WTC11 (cell line): Measurements from ENCODE around the gene EIF2B5. TPM values are rescaled to one million over a fixed set of nuclear protein-coding genes. Genes with fewer than 3 reads are reported as not detected.

Source experiments
- ATAC-seq: fragments of 200-7000 bp; cut with Tn5 transposase; 2 replicates; pipeline ENCODE4 v1.10.0; 2021; ENCODE audit warnings: mild to moderate bottlenecking, moderate library complexity
- CTCF ChIA-PET: fragments of 300-600 bp; sonication (Branson Sonifier 250); formaldehyde crosslinking; loops from one replicate; lab custom pipeline; 2021; ENCODE audit warnings: antibody characterized with exemption; lab: Charles Lee
- POLR2A ChIA-PET: fragments of 350-600 bp; sonication (Branson Sonifier 250); formaldehyde crosslinking; loops from one replicate; lab custom pipeline; 2021; ENCODE audit warnings: antibody characterized with exemption; lab: Charles Lee
- DNase-seq: peaks from one replicate; pipeline ENCODE4 v3.0.0; 2021; ENCODE audit warnings: low spot score
- H3K27ac Mint-ChIP-seq: 2 replicates; pipeline ENCODE4 v1.8.0; 2021; ENCODE audit warnings: mixed read lengths
- H3K27me3 Mint-ChIP-seq: 2 replicates; pipeline ENCODE4 v1.8.0; 2021; ENCODE audit warnings: low read depth, mild to moderate bottlenecking, moderate library complexity, mixed read lengths
- H3K36me3 Mint-ChIP-seq: 2 replicates; pipeline ENCODE4 v1.8.0; 2021; ENCODE audit warnings: mixed read lengths
- H3K4me1 Mint-ChIP-seq: 2 replicates; pipeline ENCODE4 v1.8.0; 2022; ENCODE audit warnings: mixed read lengths
- H3K4me3 Mint-ChIP-seq: 2 replicates; pipeline ENCODE4 v1.8.0; 2021; ENCODE audit warnings: mild to moderate bottlenecking, moderate library complexity, mixed read lengths
- H3K9me3 Mint-ChIP-seq: 2 replicates; pipeline ENCODE4 v1.8.0; 2021; ENCODE audit warnings: mixed read lengths
- AR ChIP-seq: fragments of 250-450 bp; sonication (Bioruptor Pico); IDR thresholded peaks from 2 replicates; pipeline ENCODE4 v1.9.0; 2021; ENCODE audit warnings: mild to moderate bottlenecking
- E2F4 ChIP-seq: sonication (generic); formaldehyde crosslinking; IDR thresholded peaks from 2 replicates; pipeline ENCODE4 v1.8.1; 2022; ENCODE audit warnings: low read depth, mild to moderate bottlenecking, moderate library complexity, missing genetic modification reagents, borderline replicate concordance
- ETV6 ChIP-seq: sonication (generic); formaldehyde crosslinking; IDR thresholded peaks from 2 replicates; pipeline ENCODE4 v1.8.1; 2022; ENCODE audit warnings: mild to moderate bottlenecking, missing genetic modification reagents
- FOXP1 ChIP-seq: sonication (generic); formaldehyde crosslinking; IDR thresholded peaks from 2 replicates; pipeline ENCODE4 v1.8.0; 2022; ENCODE audit warnings: missing genetic modification reagents, mild to moderate bottlenecking, moderate library complexity, borderline replicate concordance
- HMGA2 ChIP-seq: fragments of 250-450 bp; sonication (Bioruptor Pico); IDR thresholded peaks from 2 replicates; pipeline ENCODE4 v1.4.0; 2021; ENCODE audit warnings: mild to moderate bottlenecking, moderate library complexity
- IRF2 ChIP-seq: sonication (generic); formaldehyde crosslinking; IDR thresholded peaks from 2 replicates; pipeline ENCODE4 v1.8.0; 2022; ENCODE audit warnings: low read depth, missing genetic modification reagents, borderline replicate concordance
- MAX ChIP-seq: sonication (generic); formaldehyde crosslinking; IDR thresholded peaks from 2 replicates; pipeline ENCODE4 v1.8.0; 2022; ENCODE audit warnings: mild to moderate bottlenecking, missing genetic modification reagents
- MYBL2 ChIP-seq: sonication (generic); formaldehyde crosslinking; IDR thresholded peaks from 2 replicates; pipeline ENCODE4 v1.8.1; 2023; ENCODE audit warnings: mild to moderate bottlenecking, moderate library complexity, missing genetic modification reagents
- NR2C2 ChIP-seq: sonication (generic); formaldehyde crosslinking; IDR thresholded peaks from 2 replicates; pipeline ENCODE4 v1.8.0; 2022; ENCODE audit warnings: mild to moderate bottlenecking, missing genetic modification reagents
- PRDM15 ChIP-seq: sonication (generic); formaldehyde crosslinking; IDR thresholded peaks from 2 replicates; pipeline ENCODE4 v1.8.0; 2022; ENCODE audit warnings: missing genetic modification reagents
- PRRX2 ChIP-seq: fragments of 250-450 bp; sonication (Bioruptor Pico); IDR thresholded peaks from 2 replicates; pipeline ENCODE4 v1.8.0; 2021; ENCODE audit warnings: mild to moderate bottlenecking
- SOX15 ChIP-seq: fragments of 250-450 bp; sonication (Bioruptor Pico); IDR thresholded peaks from 2 replicates; pipeline ENCODE4 v1.9.0; 2021; ENCODE audit warnings: mild to moderate bottlenecking
- SP1 ChIP-seq: sonication (generic); formaldehyde crosslinking; conservative IDR thresholded peaks from 2 replicates; pipeline ENCODE4 v1.8.1; 2022; ENCODE audit warnings: missing genetic modification reagents
- USF1 ChIP-seq: sonication (generic); formaldehyde crosslinking; IDR thresholded peaks from 2 replicates; pipeline ENCODE4 v1.8.0; 2022; ENCODE audit warnings: mild to moderate bottlenecking, missing genetic modification reagents
- USF2 ChIP-seq: sonication (generic); formaldehyde crosslinking; IDR thresholded peaks from 2 replicates; pipeline ENCODE4 v1.8.1; 2023; ENCODE audit warnings: mild to moderate bottlenecking, missing genetic modification reagents, moderate library complexity
- ZNF121 ChIP-seq: sonication (generic); formaldehyde crosslinking; IDR thresholded peaks from 2 replicates; pipeline ENCODE4 v1.8.0; 2023; ENCODE audit warnings: missing genetic modification reagents
- ZNF281 ChIP-seq: sonication (generic); formaldehyde crosslinking; IDR thresholded peaks from 2 replicates; pipeline ENCODE4 v1.8.0; 2023; ENCODE audit warnings: mild to moderate bottlenecking, missing genetic modification reagents
- ZNF416 ChIP-seq: fragments of 250-450 bp; sonication (Bioruptor Pico); IDR thresholded peaks from 2 replicates; pipeline ENCODE4 v1.9.0; 2021; ENCODE audit warnings: mild to moderate bottlenecking, inconsistent platforms
- ZNF425 ChIP-seq: fragments of 250-450 bp; sonication (Bioruptor Pico); conservative IDR thresholded peaks from 2 replicates; pipeline ENCODE4 v1.9.0; 2021; ENCODE audit warnings: mild to moderate bottlenecking
- total RNA-seq: library from RNA; stranded (reverse); gene quantifications from 3 replicates; pipeline ENCODE4 v1.2.3, GENCODE V29; 2021
- TF ChIP-seq, protein P1 (sequence below): fragments of 250-450 bp; sonication (Bioruptor Pico); IDR thresholded peaks from 2 replicates; pipeline ENCODE4 v1.9.0; 2021; ENCODE audit warnings: moderate library complexity, mild to moderate bottlenecking, inconsistent platforms, borderline replicate concordance

Gene EIF2B5
- total RNA-seq, 1 experiment from 2014 or later: 42.3 TPM

DNA sequence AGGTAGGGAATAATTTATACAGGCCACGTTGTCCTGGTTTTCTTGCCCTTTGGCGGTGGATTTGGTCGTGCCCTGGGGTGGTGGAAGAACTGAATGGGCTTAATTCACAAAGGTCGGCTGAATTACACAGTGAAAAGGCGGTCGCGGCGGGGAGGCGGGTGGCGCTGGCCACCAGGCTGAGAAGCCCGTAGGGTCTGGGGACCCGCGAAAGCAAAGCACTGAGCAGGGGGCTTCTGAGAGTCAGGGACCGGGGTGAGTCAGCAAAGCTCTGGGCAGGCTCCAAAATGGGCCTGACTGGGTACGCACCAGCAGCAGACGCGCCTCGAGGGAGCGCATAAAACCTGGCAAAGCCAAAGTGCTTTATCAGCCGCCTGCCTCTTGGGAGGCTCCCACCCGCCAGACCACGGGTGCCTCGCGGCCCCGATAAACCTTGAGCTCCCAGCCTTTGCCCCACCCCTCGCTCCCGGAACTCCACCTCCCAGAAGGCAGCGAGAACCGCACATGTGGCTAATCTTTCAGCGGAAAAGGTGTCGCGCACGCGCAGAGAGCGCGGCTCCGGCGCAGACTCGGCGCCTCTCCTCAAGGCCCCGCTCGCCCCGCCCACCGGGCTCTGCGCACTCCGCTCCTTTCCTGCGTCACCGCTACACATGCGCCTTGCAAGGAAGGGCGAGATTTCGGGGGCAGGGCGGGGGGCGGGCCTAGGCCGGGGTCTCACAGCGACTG is 50.5 kb downstream of the EIF2B5 start:
- DNase-seq (peak; percentile 99), ATAC-seq (peak; percentile 89)
- POLR2A ChIA-PET: interaction anchor here (0.6 to 1.4 kb wide), 7 partner anchors 9 to 153 kb away, joined by 3 to 15 read pairs (median 3); partner anchors contain the start of genes AP2M1 and EIF2B5
- H3K36me3 Mint-ChIP-seq: peaks cover 69% of the 10 kb centered on the region
- no peaks in the 10 kb centered on the region for H3K27me3 Mint-ChIP-seq
- peak overlapping the region; percentile 98 for H3K4me3 Mint-ChIP-seq
- H3K27ac Mint-ChIP-seq: peak overlapping the region; percentile 97
- no peaks in the 10 kb centered on the region for H3K9me3 Mint-ChIP-seq
- H3K4me1 Mint-ChIP-seq: peaks cover 23% of the 10 kb centered on the region
- CTCF ChIA-PET: interaction anchor here (0.7 to 1.9 kb wide), 12 partner anchors 17 to 290 kb away, joined by 3 to 17 read pairs (median 4); partner anchors contain the start of gene EEF1AKMT4
- TF ChIP-seq USF2: peak; percentile 85
- peak; percentile 69; the same call in 1 of the 2 replicates for TF ChIP-seq AR (CRISPR knock-in tag)
- TF ChIP-seq USF1 (CRISPR knock-in tag): peak; percentile 86
- TF ChIP-seq IRF2: no peak
- TF ChIP-seq, protein P1, sequence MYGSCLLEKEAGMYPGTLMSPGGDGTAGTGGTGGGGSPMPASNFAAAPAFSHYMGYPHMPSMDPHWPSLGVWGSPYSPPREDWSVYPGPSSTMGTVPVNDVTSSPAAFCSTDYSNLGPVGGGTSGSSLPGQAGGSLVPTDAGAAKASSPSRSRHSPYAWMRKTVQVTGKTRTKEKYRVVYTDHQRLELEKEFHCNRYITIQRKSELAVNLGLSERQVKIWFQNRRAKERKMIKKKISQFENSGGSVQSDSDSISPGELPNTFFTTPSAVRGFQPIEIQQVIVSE (CRISPR knock-in tag): no peak
- TF ChIP-seq FOXP1 (CRISPR knock-in tag): peak; percentile 44; the same call in 1 of the 2 replicates
- TF ChIP-seq ZNF425 (CRISPR knock-in tag): 0 out of 2 replicates have a peak, but pooled peaks have one; percentile 34
- TF ChIP-seq MAX: peak; percentile 76
- TF ChIP-seq PRDM15 (CRISPR knock-in tag): peak; percentile 59
- TF ChIP-seq PRRX2 (CRISPR knock-in tag): peak; percentile 75; the same call in 1 of the 2 replicates
- no peak for TF ChIP-seq ZNF121
- no peak for TF ChIP-seq NR2C2
- no peak for TF ChIP-seq ZNF281 (CRISPR knock-in tag)
- peak; percentile 88 for TF ChIP-seq SP1
- TF ChIP-seq MYBL2: 0 out of 2 replicates have a peak, but pooled peaks have one; percentile 58
- TF ChIP-seq HMGA2 (CRISPR knock-in tag): peak; percentile 12; the same call in 1 of the 2 replicates
- peak; percentile 39; the same call in 1 of the 2 replicates for TF ChIP-seq ZNF416 (CRISPR knock-in tag)
- no peak for TF ChIP-seq ETV6
- no peak for TF ChIP-seq SOX15 (CRISPR knock-in tag)
- no peak for TF ChIP-seq E2F4
